Loucy (cell line): ENCODE results near the gene KCNJ3.

Source experiments
- H2AFZ ChIP-seq: fragments of 200-600 bp; sonication (generic); 2 replicates; pipeline ENCODE4 v1.6.0; 2016; ENCODE audit warnings: antibody characterized with exemption, mild to moderate bottlenecking, low read length, moderate library complexity
- H3F3A ChIP-seq: fragments of 200-600 bp; 2 replicates; pipeline ENCODE4 v1.6.0; 2016; ENCODE audit warnings: antibody characterized with exemption, low read depth, mild to moderate bottlenecking
- H3K27me3 ChIP-seq: fragments of 200-600 bp; sonication (generic); 2 replicates; pipeline ENCODE4 v1.6.1; 2014; ENCODE audit warnings: low read length, mild to moderate bottlenecking; ENCODE audit not compliant: insufficient read depth, poor library complexity, severe bottlenecking
- H3K36me3 ChIP-seq: fragments of 200-600 bp; sonication (generic); 2 replicates; pipeline ENCODE4 v1.6.1; 2016; ENCODE audit warnings: low read length; ENCODE audit not compliant: insufficient read depth
- H3K4me1 ChIP-seq: fragments of 200-600 bp; sonication (generic); 2 replicates; pipeline ENCODE4 v1.5.1; 2014; ENCODE audit warnings: low read length, mild to moderate bottlenecking; ENCODE audit not compliant: insufficient read depth, poor library complexity, severe bottlenecking
- H3K4me2 ChIP-seq: fragments of 200-600 bp; sonication (generic); 2 replicates; pipeline ENCODE4 v1.6.0; 2014; ENCODE audit warnings: antibody characterized with exemption, low read length, low read depth, mild to moderate bottlenecking; ENCODE audit not compliant: poor library complexity, severe bottlenecking
- H3K4me3 ChIP-seq: fragments of 200-600 bp; sonication (generic); 2 replicates; pipeline ENCODE4 v1.5.1; 2014; ENCODE audit warnings: low read length, mild to moderate bottlenecking, mixed read lengths; ENCODE audit not compliant: poor library complexity, severe bottlenecking
- H3K79me2 ChIP-seq: fragments of 200-600 bp; sonication (generic); 2 replicates; pipeline ENCODE4 v1.6.1; 2014; ENCODE audit warnings: low read length; ENCODE audit not compliant: insufficient read depth
- H3K9ac ChIP-seq: fragments of 200-600 bp; sonication (generic); 2 replicates; pipeline ENCODE4 v1.6.0; 2014; ENCODE audit warnings: mild to moderate bottlenecking, low read depth, low read length, moderate library complexity; ENCODE audit not compliant: poor library complexity, severe bottlenecking
- H3K9me2 ChIP-seq: fragments of 200-600 bp; sonication (generic); replicated peaks from 2 replicates; pipeline ENCODE4 v1.6.1; 2016; ENCODE audit warnings: low read depth, low read length, mixed read lengths
- H3K9me3 ChIP-seq: fragments of 200-600 bp; sonication (generic); 2 replicates; pipeline ENCODE4 v1.6.1; 2014; ENCODE audit warnings: mild to moderate bottlenecking, antibody characterized with exemption, low read length, low read depth; ENCODE audit not compliant: insufficient read depth
- H4K20me1 ChIP-seq: fragments of 200-600 bp; sonication (generic); 2 replicates; pipeline ENCODE4 v1.6.0; 2014; ENCODE audit warnings: antibody characterized with exemption, low read length, mild to moderate bottlenecking; ENCODE audit not compliant: insufficient read depth, poor library complexity, severe bottlenecking
- EZH2phosphoT487 ChIP-seq: fragments of 200-600 bp; IDR thresholded peaks from 2 replicates; pipeline ENCODE4 v1.6.1; 2018; ENCODE audit warnings: antibody characterized with exemption, mild to moderate bottlenecking, moderate library complexity, borderline replicate concordance
- TF ChIP-seq, protein P1 (sequence below): fragments of 200-600 bp; sonication (generic); conservative IDR thresholded peaks from 2 replicates; pipeline ENCODE4 v1.5.1; 2014; ENCODE audit warnings: mild to moderate bottlenecking, antibody characterized with exemption, low read length

Gene KCNJ3

DNA sequence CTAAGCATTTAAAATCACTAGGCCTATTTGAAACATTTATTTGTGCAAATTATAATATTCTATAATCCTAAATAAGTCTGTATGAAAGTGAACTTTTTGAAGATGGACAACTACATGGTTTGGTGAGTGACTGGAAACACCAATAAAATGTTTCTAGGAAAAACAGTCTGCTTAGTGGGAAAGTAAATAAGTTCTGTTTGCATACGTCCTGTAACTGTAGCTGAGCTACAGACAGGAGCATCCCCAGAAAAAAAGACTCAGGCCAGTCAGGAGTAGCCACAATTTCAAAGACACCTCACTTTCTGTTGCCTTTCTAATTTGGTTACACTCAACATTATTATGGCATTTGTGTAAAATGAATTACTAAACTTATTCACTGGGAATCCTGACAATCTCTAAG is 28.4 kb upstream of the KCNJ3 start:
- no peaks in the 10 kb centered on the region for H3F3A ChIP-seq

DNA sequence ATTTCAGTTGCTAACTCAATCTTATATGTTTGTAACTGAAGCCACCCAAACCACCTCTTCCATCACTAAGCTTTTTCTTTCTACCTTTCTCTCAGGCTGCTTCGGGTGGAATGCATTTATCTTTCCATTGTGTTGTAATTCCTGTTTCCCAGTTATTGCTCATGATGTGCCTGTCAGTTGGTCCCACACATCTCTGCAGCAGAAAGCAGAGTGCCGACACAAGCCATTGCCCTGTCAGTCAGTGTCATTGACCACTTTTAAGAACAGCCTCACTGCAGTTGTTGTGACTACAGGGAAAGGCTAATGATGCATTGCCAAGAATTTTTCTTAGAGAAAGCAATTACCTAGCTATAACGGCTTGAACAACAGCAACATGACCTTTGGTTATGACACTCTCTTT is 24.8 kb upstream of the KCNJ3 start:
- no peak overlapping the region for H3K4me2 ChIP-seq
- H3K9me3 ChIP-seq, result no peaks in the 10 kb centered on the region
- H3F3A ChIP-seq, result no peaks in the 10 kb centered on the region
- TF ChIP-seq, protein P1, sequence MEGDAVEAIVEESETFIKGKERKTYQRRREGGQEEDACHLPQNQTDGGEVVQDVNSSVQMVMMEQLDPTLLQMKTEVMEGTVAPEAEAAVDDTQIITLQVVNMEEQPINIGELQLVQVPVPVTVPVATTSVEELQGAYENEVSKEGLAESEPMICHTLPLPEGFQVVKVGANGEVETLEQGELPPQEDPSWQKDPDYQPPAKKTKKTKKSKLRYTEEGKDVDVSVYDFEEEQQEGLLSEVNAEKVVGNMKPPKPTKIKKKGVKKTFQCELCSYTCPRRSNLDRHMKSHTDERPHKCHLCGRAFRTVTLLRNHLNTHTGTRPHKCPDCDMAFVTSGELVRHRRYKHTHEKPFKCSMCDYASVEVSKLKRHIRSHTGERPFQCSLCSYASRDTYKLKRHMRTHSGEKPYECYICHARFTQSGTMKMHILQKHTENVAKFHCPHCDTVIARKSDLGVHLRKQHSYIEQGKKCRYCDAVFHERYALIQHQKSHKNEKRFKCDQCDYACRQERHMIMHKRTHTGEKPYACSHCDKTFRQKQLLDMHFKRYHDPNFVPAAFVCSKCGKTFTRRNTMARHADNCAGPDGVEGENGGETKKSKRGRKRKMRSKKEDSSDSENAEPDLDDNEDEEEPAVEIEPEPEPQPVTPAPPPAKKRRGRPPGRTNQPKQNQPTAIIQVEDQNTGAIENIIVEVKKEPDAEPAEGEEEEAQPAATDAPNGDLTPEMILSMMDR, result no peak
- TF ChIP-seq EZH2phosphoT487, result no peak
- no peaks in the 10 kb centered on the region for H3K27me3 ChIP-seq
- H3K9me2 ChIP-seq, result no peaks in the 10 kb centered on the region
- H3K79me2 ChIP-seq, result no peaks in the 10 kb centered on the region
- H3K4me1 ChIP-seq, result no peaks in the 10 kb centered on the region
- no peak overlapping the region for H3K4me3 ChIP-seq
- no peaks in the 10 kb centered on the region for H3K36me3 ChIP-seq
- H3K9ac ChIP-seq, result no peak overlapping the region
- no peak overlapping the region for H2AFZ ChIP-seq
- no peaks in the 10 kb centered on the region for H4K20me1 ChIP-seq

More for the DNA sequence above, 28.4 kb upstream of the KCNJ3 start:
- no peak overlapping the region for H3K4me2 ChIP-seq
- no peak overlapping the region for H2AFZ ChIP-seq
- no peak overlapping the region for H3K4me3 ChIP-seq
- H3K4me1 ChIP-seq, result no peaks in the 10 kb centered on the region
- no peaks in the 10 kb centered on the region for H3K9me2 ChIP-seq
- TF ChIP-seq EZH2phosphoT487, result no peak
- TF ChIP-seq, protein P1, result no peak
- H3K27me3 ChIP-seq, result no peaks in the 10 kb centered on the region
- no peaks in the 10 kb centered on the region for H4K20me1 ChIP-seq
- no peak overlapping the region for H3K9ac ChIP-seq
- no peaks in the 10 kb centered on the region for H3K36me3 ChIP-seq
- H3K9me3 ChIP-seq, result no peaks in the 10 kb centered on the region
- H3K79me2 ChIP-seq, result no peaks in the 10 kb centered on the region

DNA sequence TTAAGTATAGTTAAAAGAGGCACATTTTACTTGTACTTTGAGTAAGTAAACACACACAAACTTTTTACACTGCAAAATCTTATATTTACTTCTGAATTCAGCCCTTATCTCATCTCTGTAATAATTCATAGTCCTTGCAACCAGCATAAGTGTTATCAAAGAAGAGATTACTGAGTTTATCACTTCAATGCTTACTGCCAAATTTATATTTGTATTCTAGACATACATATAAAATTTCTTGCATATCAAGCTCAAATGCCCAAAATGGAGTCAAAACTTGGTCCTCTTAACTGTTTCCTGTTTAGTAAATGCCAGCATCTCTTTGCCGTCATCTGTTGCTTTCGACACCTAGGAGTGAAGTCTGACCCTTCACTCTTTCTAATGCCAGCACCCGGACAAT is 21.1 kb upstream of the KCNJ3 start:
- Histone ChIP-seq H3K27me3 (no peaks in the 10 kb centered on the region), H3K9me3 (no peaks in the 10 kb centered on the region), H3K79me2 (no peaks in the 10 kb centered on the region), H3K9ac (no peak overlapping the region), H4K20me1 (no peaks in the 10 kb centered on the region), H3K9me2 (no peaks in the 10 kb centered on the region), H3F3A (no peaks in the 10 kb centered on the region), H3K36me3 (no peaks in the 10 kb centered on the region), H2AFZ (no peak overlapping the region), H3K4me3 (no peak overlapping the region), H3K4me2 (no peak overlapping the region), H3K4me1 (no peaks in the 10 kb centered on the region)
- TF ChIP-seq, protein P1, result no peak
- no peak for TF ChIP-seq EZH2phosphoT487
